T-helper 17 cell (primary cell): ENCODE results near the gene RAD18. TPM values are rescaled to one million over a fixed set of nuclear protein-coding genes. Genes with fewer than 3 reads are reported as not detected.

ENCODE experiments used
- ATAC-seq: fragments of 150-1000 bp; cut with Tn5 transposase; 2 replicates; pipeline ENCODE4 v1.10.0; 2021; ENCODE audit warnings: mild to moderate bottlenecking, moderate library complexity
- DNase-seq, 3 donors: peaks; one replicate each; pipeline versions ENCODE4 v3.0.0 to v3.0.0-alpha.2; 2020 to 2021
- H3K9me3 ChIP-seq: one replicate; pipeline ENCODE4 v1.7.0; 2013; ENCODE audit warnings: low read length, mild to moderate bottlenecking; ENCODE audit not compliant: control insufficient read depth, poor library complexity, severe bottlenecking
- H3K27ac Mint-ChIP-seq: one replicate; pipeline ENCODE4 v1.8.0; 2022; ENCODE audit warnings: mild to moderate bottlenecking, moderate library complexity, mixed read lengths
- H3K27me3 Mint-ChIP-seq: one replicate; pipeline ENCODE4 v1.8.0; 2022; ENCODE audit warnings: mixed read lengths
- H3K36me3 Mint-ChIP-seq: one replicate; pipeline ENCODE4 v1.8.0; 2022; ENCODE audit warnings: low read depth, mixed read lengths
- H3K4me1 Mint-ChIP-seq: one replicate; pipeline ENCODE4 v1.8.0; 2022; ENCODE audit warnings: mild to moderate bottlenecking, mixed read lengths
- H3K4me3 Mint-ChIP-seq: one replicate; pipeline ENCODE4 v1.8.0; 2022; ENCODE audit warnings: mild to moderate bottlenecking, moderate library complexity, mixed read lengths
- total RNA-seq, 4 donors: library from RNA in 2 of 4; stranded (reverse) in 2 of 4; gene quantifications; one replicate each; pipeline ENCODE4 v1.2.3 and lab custom pipeline; 2022 to 2026

Gene RAD18
- total RNA-seq, 2 donors from 2014 or later = 13.8 to 23.0 TPM

GRCh38 chr3:8982509-8982908 lies 19.2 kb upstream of the RAD18 start:
- no peak overlapping the region for H3K27ac Mint-ChIP-seq
- no peak for ATAC-seq
- no peaks in the 10 kb centered on the region for H3K36me3 Mint-ChIP-seq
- no peak for DNase-seq
- no peak overlapping the region for H3K4me3 Mint-ChIP-seq
- no peaks in the 10 kb centered on the region for H3K9me3 ChIP-seq
- H3K27me3 Mint-ChIP-seq = peaks cover 35% of the 10 kb centered on the region
- H3K4me1 Mint-ChIP-seq = no peaks in the 10 kb centered on the region

- DNase-seq (no peak), ATAC-seq (no peak)
- Mint-ChIP-seq H3K27me3 (peaks cover 39% of the 10 kb centered on the region), H3K36me3 (no peaks in the 10 kb centered on the region), H3K27ac (no peak overlapping the region), H3K4me3 (no peak overlapping the region), H3K4me1 (no peaks in the 10 kb centered on the region)
- H3K9me3 ChIP-seq = no peaks in the 10 kb centered on the region
Measured at GRCh38 chr3:8981700-8982099, 18.4 kb upstream of the RAD18 start.

- no peak overlapping the region for H3K27ac Mint-ChIP-seq
- DNase-seq (no peak), ATAC-seq (no peak)
- H3K4me3 Mint-ChIP-seq = no peak overlapping the region
- H3K9me3 ChIP-seq = no peaks in the 10 kb centered on the region
- H3K4me1 Mint-ChIP-seq = no peaks in the 10 kb centered on the region
- H3K36me3 Mint-ChIP-seq = no peaks in the 10 kb centered on the region
- peaks cover 41% of the 10 kb centered on the region for H3K27me3 Mint-ChIP-seq
Measured at GRCh38 chr3:8981296-8981695, 18.0 kb upstream of the RAD18 start.

- H3K9me3 ChIP-seq = no peaks in the 10 kb centered on the region
- ATAC-seq (no peak), DNase-seq (no peak)
- H3K27me3 Mint-ChIP-seq = peaks cover 41% of the 10 kb centered on the region
- H3K4me1 Mint-ChIP-seq = no peaks in the 10 kb centered on the region
- no peak overlapping the region for H3K4me3 Mint-ChIP-seq
- no peaks in the 10 kb centered on the region for H3K36me3 Mint-ChIP-seq
- no peak overlapping the region for H3K27ac Mint-ChIP-seq
Measured at GRCh38 chr3:8980756-8981257, 17.5 kb upstream of the RAD18 start.

GRCh38 chr3:8979262-8979661 lies 16.0 kb upstream of the RAD18 start:
- Mint-ChIP-seq H3K4me1 (no peaks in the 10 kb centered on the region), H3K27me3 (peaks cover 46% of the 10 kb centered on the region), H3K4me3 (no peak overlapping the region), H3K36me3 (peaks cover 1% of the 10 kb centered on the region), H3K27ac (no peak overlapping the region)
- DNase-seq (no peak), ATAC-seq (no peak)
- no peaks in the 10 kb centered on the region for H3K9me3 ChIP-seq

GRCh38 chr3:8978551-8978950 lies 15.3 kb upstream of the RAD18 start:
- peaks cover 2% of the 10 kb centered on the region for H3K36me3 Mint-ChIP-seq

GRCh38 chr3:8976540-8977182 lies 13.4 kb upstream of the RAD18 start:
- ATAC-seq (no peak), DNase-seq (no peak)
- H3K36me3 Mint-ChIP-seq = peaks cover 2% of the 10 kb centered on the region
- H3K9me3 ChIP-seq = no peaks in the 10 kb centered on the region
- H3K4me1 Mint-ChIP-seq = no peaks in the 10 kb centered on the region
- H3K27ac Mint-ChIP-seq = no peak overlapping the region
- no peak overlapping the region for H3K4me3 Mint-ChIP-seq
- H3K27me3 Mint-ChIP-seq = peaks cover 39% of the 10 kb centered on the region

More at GRCh38 chr3:8978551-8978950, 15.3 kb upstream of the RAD18 start:
- DNase-seq = no peak
- Mint-ChIP-seq H3K27ac (no peak overlapping the region), H3K4me1 (no peaks in the 10 kb centered on the region), H3K4me3 (no peak overlapping the region), H3K27me3 (peaks cover 43% of the 10 kb centered on the region)
- H3K9me3 ChIP-seq = no peaks in the 10 kb centered on the region
- ATAC-seq = no peak

- Mint-ChIP-seq H3K27ac (no peak overlapping the region), H3K27me3 (peaks cover 26% of the 10 kb centered on the region), H3K36me3 (peaks cover 2% of the 10 kb centered on the region), H3K4me1 (no peaks in the 10 kb centered on the region), H3K4me3 (no peak overlapping the region)
- DNase-seq (no peak), ATAC-seq (no peak)
- H3K9me3 ChIP-seq = no peaks in the 10 kb centered on the region
Measured at GRCh38 chr3:8975081-8976020, 12.1 kb upstream of the RAD18 start.

GRCh38 chr3:8974458-8974857 lies 11.2 kb upstream of the RAD18 start:
- DNase-seq = no peak

GRCh38 chr3:8972639-8973038 lies 9.4 kb upstream of the RAD18 start:
- H3K9me3 ChIP-seq = no peaks in the 10 kb centered on the region
- DNase-seq = no peak
- H3K4me1 Mint-ChIP-seq = no peaks in the 10 kb centered on the region
- H3K4me3 Mint-ChIP-seq = no peak overlapping the region
- H3K27me3 Mint-ChIP-seq = peaks cover 41% of the 10 kb centered on the region
- H3K36me3 Mint-ChIP-seq = peaks cover 2% of the 10 kb centered on the region
- no peak overlapping the region for H3K27ac Mint-ChIP-seq
- ATAC-seq = no peak

More at GRCh38 chr3:8974458-8974857, 11.2 kb upstream of the RAD18 start:
- Mint-ChIP-seq H3K4me1 (no peaks in the 10 kb centered on the region), H3K27me3 (peaks cover 30% of the 10 kb centered on the region), H3K27ac (no peak overlapping the region), H3K36me3 (peaks cover 2% of the 10 kb centered on the region), H3K4me3 (no peak overlapping the region)
- no peaks in the 10 kb centered on the region for H3K9me3 ChIP-seq
- ATAC-seq = no peak

- peak; percentile 91 for ATAC-seq
Measured at GRCh38 chr3:8970971-8971589, 7.8 kb upstream of the RAD18 start.

GRCh38 chr3:8969241-8969640 lies 6.0 kb upstream of the RAD18 start:
- Mint-ChIP-seq H3K36me3 (peaks cover 3% of the 10 kb centered on the region), H3K27ac (no peak overlapping the region), H3K27me3 (peaks cover 33% of the 10 kb centered on the region), H3K4me3 (no peak overlapping the region), H3K4me1 (peaks cover 2% of the 10 kb centered on the region)
- DNase-seq (no peak), ATAC-seq (no peak)
- H3K9me3 ChIP-seq = no peaks in the 10 kb centered on the region

More at GRCh38 chr3:8970971-8971589, 7.8 kb upstream of the RAD18 start:
- Mint-ChIP-seq H3K4me1 (no peaks in the 10 kb centered on the region), H3K27ac (no peak overlapping the region), H3K4me3 (no peak overlapping the region), H3K36me3 (peaks cover 2% of the 10 kb centered on the region), H3K27me3 (peaks cover 38% of the 10 kb centered on the region)
- no peaks in the 10 kb centered on the region for H3K9me3 ChIP-seq
- DNase-seq = peak; percentile 45 to 56 (median 52)

GRCh38 chr3:8968375-8968882 lies 5.2 kb upstream of the RAD18 start:
- no peak overlapping the region for H3K4me3 Mint-ChIP-seq
- peaks cover 33% of the 10 kb centered on the region for H3K27me3 Mint-ChIP-seq
- H3K9me3 ChIP-seq = no peaks in the 10 kb centered on the region
- H3K36me3 Mint-ChIP-seq = peaks cover 3% of the 10 kb centered on the region
- DNase-seq (no peak), ATAC-seq (no peak)
- H3K4me1 Mint-ChIP-seq = peaks cover 3% of the 10 kb centered on the region
- no peak overlapping the region for H3K27ac Mint-ChIP-seq
